Ishikawa (cell line): ENCODE measurements around the gene LRRC30.

Source experiments
- CEBPB ChIP-seq: IDR thresholded peaks from 2 replicates; pipeline ENCODE4 v1.6.1; 2012
- CREB1 ChIP-seq: IDR thresholded peaks from 2 replicates; pipeline ENCODE4 v1.6.1; 2012; ENCODE audit warnings: low read depth
- EP300 ChIP-seq: IDR thresholded peaks from 2 replicates; pipeline ENCODE4 v1.6.1; 2012; ENCODE audit warnings: borderline replicate concordance
- FOXM1 ChIP-seq: IDR thresholded peaks from 2 replicates; pipeline ENCODE4 v1.6.1; 2012; ENCODE audit warnings: low read depth, borderline replicate concordance
- MAX ChIP-seq: IDR thresholded peaks from 2 replicates; pipeline ENCODE4 v1.6.1; 2012
- NFIC ChIP-seq: IDR thresholded peaks from 2 replicates; pipeline ENCODE4 v1.6.1; 2012
- RAD21 ChIP-seq: IDR thresholded peaks from 2 replicates; pipeline ENCODE4 v1.6.1; 2012; ENCODE audit warnings: low read depth
- TAF1 ChIP-seq: IDR thresholded peaks from 2 replicates; pipeline ENCODE4 v1.6.1; 2012; ENCODE audit warnings: low read depth, mild to moderate bottlenecking
- TCF12 ChIP-seq: IDR thresholded peaks from 2 replicates; pipeline ENCODE4 v1.6.1; 2012; ENCODE audit warnings: low read depth
- USF1 ChIP-seq: IDR thresholded peaks from 2 replicates; pipeline ENCODE4 v1.6.1; 2012
- YY1 ChIP-seq: IDR thresholded peaks from 2 replicates; pipeline ENCODE4 v1.6.1; 2012; ENCODE audit warnings: low read depth
- ZBTB7A ChIP-seq: IDR thresholded peaks from 2 replicates; pipeline ENCODE4 v1.6.1; 2012; ENCODE audit warnings: low read depth
- TF ChIP-seq, protein P1 (sequence below): IDR thresholded peaks from 2 replicates; pipeline ENCODE4 v1.6.1; 2012; ENCODE audit warnings: low read depth, mild to moderate bottlenecking

- TF ChIP-seq NFIC (no peak), MAX (no peak), CEBPB (no peak), YY1 (no peak), TAF1 (no peak), FOXM1 (no peak), RAD21 (no peak), EP300 (no peak), USF1 (no peak), TCF12 (no peak), CREB1 (no peak), ZBTB7A (no peak)
- TF ChIP-seq, protein P1, sequence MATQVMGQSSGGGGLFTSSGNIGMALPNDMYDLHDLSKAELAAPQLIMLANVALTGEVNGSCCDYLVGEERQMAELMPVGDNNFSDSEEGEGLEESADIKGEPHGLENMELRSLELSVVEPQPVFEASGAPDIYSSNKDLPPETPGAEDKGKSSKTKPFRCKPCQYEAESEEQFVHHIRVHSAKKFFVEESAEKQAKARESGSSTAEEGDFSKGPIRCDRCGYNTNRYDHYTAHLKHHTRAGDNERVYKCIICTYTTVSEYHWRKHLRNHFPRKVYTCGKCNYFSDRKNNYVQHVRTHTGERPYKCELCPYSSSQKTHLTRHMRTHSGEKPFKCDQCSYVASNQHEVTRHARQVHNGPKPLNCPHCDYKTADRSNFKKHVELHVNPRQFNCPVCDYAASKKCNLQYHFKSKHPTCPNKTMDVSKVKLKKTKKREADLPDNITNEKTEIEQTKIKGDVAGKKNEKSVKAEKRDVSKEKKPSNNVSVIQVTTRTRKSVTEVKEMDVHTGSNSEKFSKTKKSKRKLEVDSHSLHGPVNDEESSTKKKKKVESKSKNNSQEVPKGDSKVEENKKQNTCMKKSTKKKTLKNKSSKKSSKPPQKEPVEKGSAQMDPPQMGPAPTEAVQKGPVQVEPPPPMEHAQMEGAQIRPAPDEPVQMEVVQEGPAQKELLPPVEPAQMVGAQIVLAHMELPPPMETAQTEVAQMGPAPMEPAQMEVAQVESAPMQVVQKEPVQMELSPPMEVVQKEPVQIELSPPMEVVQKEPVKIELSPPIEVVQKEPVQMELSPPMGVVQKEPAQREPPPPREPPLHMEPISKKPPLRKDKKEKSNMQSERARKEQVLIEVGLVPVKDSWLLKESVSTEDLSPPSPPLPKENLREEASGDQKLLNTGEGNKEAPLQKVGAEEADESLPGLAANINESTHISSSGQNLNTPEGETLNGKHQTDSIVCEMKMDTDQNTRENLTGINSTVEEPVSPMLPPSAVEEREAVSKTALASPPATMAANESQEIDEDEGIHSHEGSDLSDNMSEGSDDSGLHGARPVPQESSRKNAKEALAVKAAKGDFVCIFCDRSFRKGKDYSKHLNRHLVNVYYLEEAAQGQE: no peak
These were observed 12.0 kb downstream of the LRRC30 start for GRCh38 chr18:7242926-7243325.
